SJCRH30 (cell line): Measurements from ENCODE around the gene MKRN2OS. TPM values are rescaled to one million over a fixed set of nuclear protein-coding genes. Genes with fewer than 3 reads are reported as not detected.
A peak's percentile ranks its signal among the peaks of the same experiment; 100 is the strongest.

Experiments used
- DNase-seq, 2 experiments: peaks; one replicate each; pipeline ENCODE4 v3.0.0-alpha.2; 2015 to 2020
- H3K27ac ChIP-seq: fragments of 250-450 bp; sonication (Bioruptor Pico); 2 replicates; pipeline ENCODE4 v1.5.1; 2020; ENCODE audit warnings: mild to moderate bottlenecking, moderate library complexity
- H3K27me3 ChIP-seq: fragments of 250-450 bp; sonication (Bioruptor Pico); 2 replicates; pipeline ENCODE4 v1.5.1; 2020; ENCODE audit warnings: mild to moderate bottlenecking, moderate library complexity
- H3K36me3 ChIP-seq: fragments of 250-450 bp; sonication (Bioruptor Pico); 2 replicates; pipeline ENCODE4 v1.5.1; 2020; ENCODE audit warnings: mild to moderate bottlenecking, moderate library complexity
- H3K4me1 ChIP-seq: fragments of 250-450 bp; sonication (Bioruptor Pico); 2 replicates; pipeline ENCODE4 v1.5.1; 2020; ENCODE audit warnings: mild to moderate bottlenecking, moderate library complexity
- H3K4me3 ChIP-seq: fragments of 250-450 bp; sonication (Bioruptor Pico); 2 replicates; pipeline ENCODE4 v1.5.1; 2020; ENCODE audit warnings: mild to moderate bottlenecking, moderate library complexity
- H3K9me3 ChIP-seq: fragments of 250-450 bp; sonication (Bioruptor Pico); replicated peaks from 2 replicates; pipeline ENCODE4 v1.5.1; 2020; ENCODE audit warnings: mild to moderate bottlenecking, moderate library complexity
- total RNA-seq: library from RNA; depleted of rRNA; stranded (reverse); fragments of >200 nt; shearing (Covaris generic); gene quantifications from 2 replicates; pipeline ENCODE4 v1.2.3, GENCODE V29; 2014

Gene MKRN2OS
- total RNA-seq, 1 experiment from 2014 or later = not detected

- H3K36me3 ChIP-seq = peaks cover 62% of the 10 kb centered on the region
These were observed 33.4 kb upstream of the MKRN2OS start for GRCh38 chr3:12578742-12579141.

GRCh38 chr3:12577379-12577778 is 32.1 kb upstream of the MKRN2OS start:
- no peak overlapping the region for H3K4me3 ChIP-seq
- no peaks in the 10 kb centered on the region for H3K4me1 ChIP-seq
- no peak for DNase-seq
- no peaks in the 10 kb centered on the region for H3K27me3 ChIP-seq
- peaks cover 57% of the 10 kb centered on the region for H3K36me3 ChIP-seq
- H3K27ac ChIP-seq = no peak overlapping the region
- H3K9me3 ChIP-seq = no peaks in the 10 kb centered on the region

More at GRCh38 chr3:12578742-12579141, 33.4 kb upstream of the MKRN2OS start:
- DNase-seq = no peak
- Histone ChIP-seq H3K27ac (no peak overlapping the region), H3K4me1 (no peaks in the 10 kb centered on the region), H3K4me3 (no peak overlapping the region), H3K9me3 (no peaks in the 10 kb centered on the region), H3K27me3 (no peaks in the 10 kb centered on the region)

- Histone ChIP-seq H3K9me3 (no peaks in the 10 kb centered on the region), H3K4me3 (no peak overlapping the region), H3K27me3 (no peaks in the 10 kb centered on the region), H3K36me3 (peaks cover 62% of the 10 kb centered on the region), H3K4me1 (no peaks in the 10 kb centered on the region), H3K27ac (no peak overlapping the region)
- no peak for DNase-seq
These were observed 29.4 kb upstream of the MKRN2OS start for GRCh38 chr3:12574661-12575060.

- Histone ChIP-seq H3K4me1 (no peaks in the 10 kb centered on the region), H3K4me3 (no peak overlapping the region), H3K9me3 (no peaks in the 10 kb centered on the region), H3K36me3 (peaks cover 61% of the 10 kb centered on the region), H3K27me3 (no peaks in the 10 kb centered on the region), H3K27ac (no peak overlapping the region)
- DNase-seq = no peak
These were observed 28.8 kb upstream of the MKRN2OS start for GRCh38 chr3:12574131-12574530.

GRCh38 chr3:12571986-12572385 is 26.7 kb upstream of the MKRN2OS start:
- Histone ChIP-seq H3K27ac (no peak overlapping the region), H3K4me3 (no peak overlapping the region), H3K27me3 (no peaks in the 10 kb centered on the region), H3K9me3 (no peaks in the 10 kb centered on the region), H3K36me3 (peaks cover 52% of the 10 kb centered on the region), H3K4me1 (no peaks in the 10 kb centered on the region)
- DNase-seq = no peak

GRCh38 chr3:12569836-12570235 is 24.5 kb upstream of the MKRN2OS start:
- peaks cover 2% of the 10 kb centered on the region; the same call in 1 of the 2 replicates for H3K9me3 ChIP-seq
- no peaks in the 10 kb centered on the region for H3K4me1 ChIP-seq
- H3K36me3 ChIP-seq = peaks cover 35% of the 10 kb centered on the region
- H3K4me3 ChIP-seq = no peak overlapping the region
- no peaks in the 10 kb centered on the region for H3K27me3 ChIP-seq
- DNase-seq = no peak
- no peak overlapping the region for H3K27ac ChIP-seq

GRCh38 chr3:12568747-12569146 is 23.4 kb upstream of the MKRN2OS start:
- Histone ChIP-seq H3K27me3 (no peaks in the 10 kb centered on the region), H3K27ac (no peak overlapping the region), H3K36me3 (peaks cover 32% of the 10 kb centered on the region), H3K4me1 (no peaks in the 10 kb centered on the region), H3K4me3 (no peak overlapping the region), H3K9me3 (peaks cover 2% of the 10 kb centered on the region; the same call in 1 of the 2 replicates)
- no peak for DNase-seq

- Histone ChIP-seq H3K36me3 (peaks cover 20% of the 10 kb centered on the region), H3K9me3 (peaks cover 2% of the 10 kb centered on the region; the same call in 1 of the 2 replicates), H3K4me3 (no peak overlapping the region), H3K27me3 (no peaks in the 10 kb centered on the region), H3K4me1 (peaks cover 7% of the 10 kb centered on the region), H3K27ac (no peak overlapping the region)
- no peak for DNase-seq
These were observed 21.7 kb upstream of the MKRN2OS start for GRCh38 chr3:12566976-12567375.

- Histone ChIP-seq H3K9me3 (peaks cover 2% of the 10 kb centered on the region; the same call in 1 of the 2 replicates), H3K27me3 (no peaks in the 10 kb centered on the region), H3K27ac (no peak overlapping the region), H3K36me3 (no peaks in the 10 kb centered on the region), H3K4me1 (peaks cover 22% of the 10 kb centered on the region), H3K4me3 (no peak overlapping the region)
- DNase-seq = no peak
These were observed 17.2 kb upstream of the MKRN2OS start for GRCh38 chr3:12562451-12562850.

- H3K36me3 ChIP-seq = no peaks in the 10 kb centered on the region
These were observed 16.1 kb upstream of the MKRN2OS start for GRCh38 chr3:12561397-12561796.

GRCh38 chr3:12560505-12561190 is 15.3 kb upstream of the MKRN2OS start:
- peaks cover 22% of the 10 kb centered on the region for H3K4me1 ChIP-seq
- no peak for DNase-seq
- H3K27me3 ChIP-seq = no peaks in the 10 kb centered on the region
- H3K9me3 ChIP-seq = no peaks in the 10 kb centered on the region
- H3K36me3 ChIP-seq = no peaks in the 10 kb centered on the region
- no peak overlapping the region for H3K4me3 ChIP-seq
- no peak overlapping the region for H3K27ac ChIP-seq

More at GRCh38 chr3:12561397-12561796, 16.1 kb upstream of the MKRN2OS start:
- Histone ChIP-seq H3K27me3 (no peaks in the 10 kb centered on the region), H3K27ac (no peak overlapping the region), H3K4me3 (no peak overlapping the region), H3K9me3 (peaks cover 2% of the 10 kb centered on the region; the same call in 1 of the 2 replicates), H3K4me1 (peaks cover 22% of the 10 kb centered on the region)
- no peak for DNase-seq

- no peaks in the 10 kb centered on the region for H3K36me3 ChIP-seq
- H3K27ac ChIP-seq = no peak overlapping the region
- DNase-seq = no peak
- H3K4me1 ChIP-seq = peaks cover 22% of the 10 kb centered on the region
- no peaks in the 10 kb centered on the region for H3K27me3 ChIP-seq
- no peak overlapping the region for H3K4me3 ChIP-seq
- no peaks in the 10 kb centered on the region for H3K9me3 ChIP-seq
These were observed 14.2 kb upstream of the MKRN2OS start for GRCh38 chr3:12559520-12559919.

- no peaks in the 10 kb centered on the region for H3K9me3 ChIP-seq
- H3K27ac ChIP-seq = no peak overlapping the region
- no peak for DNase-seq
- no peaks in the 10 kb centered on the region for H3K36me3 ChIP-seq
- H3K4me3 ChIP-seq = no peak overlapping the region
- no peaks in the 10 kb centered on the region for H3K27me3 ChIP-seq
- peaks cover 22% of the 10 kb centered on the region for H3K4me1 ChIP-seq
These were observed 13.4 kb upstream of the MKRN2OS start for GRCh38 chr3:12558706-12559105.

- H3K9me3 ChIP-seq = no peaks in the 10 kb centered on the region
- no peaks in the 10 kb centered on the region for H3K27me3 ChIP-seq
- no peaks in the 10 kb centered on the region for H3K36me3 ChIP-seq
- H3K27ac ChIP-seq = peak overlapping the region; percentile 67
- peaks cover 16% of the 10 kb centered on the region for H3K4me1 ChIP-seq
- H3K4me3 ChIP-seq = peak overlapping the region; percentile 88
- DNase-seq = no peak
These were observed 12.3 kb upstream of the MKRN2OS start for GRCh38 chr3:12557473-12558100.

- no peaks in the 10 kb centered on the region for H3K9me3 ChIP-seq
- H3K27ac ChIP-seq = peak within 1 kb of the TSS; percentile 67
- H3K36me3 ChIP-seq = no peaks in the 10 kb centered on the region
- peak within 1 kb of the TSS; percentile 88 for H3K4me3 ChIP-seq
- DNase-seq = peak; percentile 84 to 89
- no peaks in the 10 kb centered on the region for H3K27me3 ChIP-seq
- H3K4me1 ChIP-seq = peaks cover 15% of the 10 kb centered on the region
These were observed 11.6 kb upstream of the MKRN2OS start, which contains the start of gene MKRN2 for GRCh38 chr3:12556690-12557472. MKRN2 (plus strand) TSS chr3:12557087; CDS start chr3:12557151, 64 bp downstream.
